Aorta (tissue), 5 donors: ENCODE results near the gene DYSF. TPM values are rescaled to one million over a fixed set of nuclear protein-coding genes. Genes with fewer than 3 reads are reported as not detected.
"Not testable (repeated sequence)": the region's sequence is repeated elsewhere in the genome, so short reads cannot be mapped to it uniquely, and the experiment has no call there.

ENCODE experiments used
- ATAC-seq: fragments of 200-7000 bp; cut with Tn5 transposase; one replicate; pipeline ENCODE4 v1.9.1; 2022; ENCODE audit warnings: moderate library complexity; ENCODE audit not compliant: low FRiP score
- DNase-seq, 2 donors: peaks; one replicate each; pipeline ENCODE4 v3.0.0-alpha.2; 2020
- H3K27ac ChIP-seq, 2 donors: one replicate each; pipeline ENCODE4 v1.5.1; 2013; ENCODE audit warnings: low read length in 2 of 2, mild to moderate bottlenecking in 2 of 2, moderate library complexity in 2 of 2, control low read depth in 1 of 2, inconsistent platforms in 1 of 2, low read depth in 1 of 2
- H3K27me3 ChIP-seq, 2 donors: one replicate each; pipeline ENCODE4 v1.6.1; 2013; ENCODE audit warnings: control low read depth in 1 of 2, low read length in 1 of 2, mild to moderate bottlenecking in 1 of 2, moderate library complexity in 1 of 2; ENCODE audit not compliant: insufficient read depth in 2 of 2, control insufficient read depth in 1 of 2
- H3K36me3 ChIP-seq, 2 donors: one replicate each; pipeline ENCODE4 v1.6.1; 2013; ENCODE audit warnings: control low read depth in 1 of 2, low read length in 1 of 2, mild to moderate bottlenecking in 1 of 2; ENCODE audit not compliant: insufficient read depth in 2 of 2, control insufficient read depth in 1 of 2
- H3K4me1 ChIP-seq, 2 donors: one replicate each; pipeline ENCODE4 v1.6.1; 2013; ENCODE audit warnings: low read length in 2 of 2, control low read depth in 1 of 2, mild to moderate bottlenecking in 1 of 2, moderate library complexity in 1 of 2; ENCODE audit not compliant: insufficient read depth in 2 of 2, control insufficient read depth in 1 of 2
- H3K4me3 ChIP-seq, 2 donors: one replicate each; pipeline ENCODE4 v1.5.1; 2013; ENCODE audit warnings: low read length in 2 of 2, control low read depth in 1 of 2, mild to moderate bottlenecking in 1 of 2
- H3K9me3 ChIP-seq: one replicate; pipeline ENCODE4 v1.6.1; 2013; ENCODE audit warnings: mild to moderate bottlenecking, low read length; ENCODE audit not compliant: control insufficient read depth
- WGBS, 2 donors: extraction: QIAGEN DNeasy Blood & Tissue Kit; methylation state at CpG; one replicate each; pipeline ENCODE4 v1.1.7; 2013; 5-methylcytosine and 5-hydroxymethylcytosine counted together
- intact Hi-C, 2 donors: fragments of 100-400 bp; cut with DNase I; formaldehyde crosslinking; loops; one replicate each; pipeline versions ENCODE4 v1.14.2 to v1.15.0; 2022
- polyA plus RNA-seq, 2 donors: library from polyadenylated mRNA; stranded (reverse); fragments of 200-250 nt; gene quantifications; one replicate each; pipeline ENCODE4 v1.2.3, GENCODE V29; 2013
- total RNA-seq, 2 donors: library from RNA; stranded (reverse); fragmentation: NEBNext Ultra II Directional; extraction: Animal tissue kit (Norgen Biotek cat#: 25700); gene quantifications; one replicate each; pipeline ENCODE4 v1.2.1, GENCODE V29; 2021
- donor health status: healthy with polysubstance abuse.
- donor health status: Bipolar disorder and iron deficiency.
- donor health status: DM: no; HTN: no; CAD: no.
- donor health status: DM: no; HTN: no; CAD: no.
- donor health status: DM: yes; HTN: yes; CAD: no.

The DYSF gene
- total and polyA plus RNA-seq, 4 donors, result 3.1 to 28.8 (median 17.5) TPM

DNA sequence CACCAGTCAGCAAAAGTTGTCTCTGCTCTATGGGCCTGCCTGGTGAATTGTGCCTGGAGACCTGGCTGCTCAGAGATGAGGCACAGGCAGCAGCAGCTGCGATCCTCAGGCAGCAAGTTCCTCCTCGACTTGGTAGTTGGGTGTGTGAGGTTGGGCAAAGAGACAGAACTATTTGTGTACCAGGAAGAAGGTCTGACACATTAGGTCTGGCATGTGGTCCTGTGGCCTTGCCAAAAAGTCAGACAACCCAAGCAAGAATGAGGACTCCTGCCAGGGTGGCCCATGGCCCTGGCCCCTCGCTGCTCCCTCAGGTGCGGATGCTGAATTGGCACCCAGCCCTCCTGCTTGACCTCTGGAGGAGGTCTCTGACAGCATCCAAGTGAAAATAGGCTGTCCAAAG, 192.7 kb downstream of the DYSF start:
- ATAC-seq (peak; percentile 60), DNase-seq (peak; percentile 85 to 89)
- Histone ChIP-seq H3K4me3 (no peak overlapping the region), H3K9me3 (no peaks in the 10 kb centered on the region), H3K27ac (peak overlapping the region in 1 of 2 donors; percentile 49), H3K36me3 (no peaks in the 10 kb centered on the region), H3K27me3 (no peaks in the 10 kb centered on the region), H3K4me1 (peaks cover 3% of the 10 kb centered on the region in 2 donors)
- intact Hi-C loops, result loop anchor here in 1 of 2 donors (5.0 kb wide), 1 partner anchor 56 kb away; no protein-coding TSS in a partner anchor
- 5 to 7% methylated on average over 4 of the region's 4 CpGs for WGBS, 2 donors

DNA sequence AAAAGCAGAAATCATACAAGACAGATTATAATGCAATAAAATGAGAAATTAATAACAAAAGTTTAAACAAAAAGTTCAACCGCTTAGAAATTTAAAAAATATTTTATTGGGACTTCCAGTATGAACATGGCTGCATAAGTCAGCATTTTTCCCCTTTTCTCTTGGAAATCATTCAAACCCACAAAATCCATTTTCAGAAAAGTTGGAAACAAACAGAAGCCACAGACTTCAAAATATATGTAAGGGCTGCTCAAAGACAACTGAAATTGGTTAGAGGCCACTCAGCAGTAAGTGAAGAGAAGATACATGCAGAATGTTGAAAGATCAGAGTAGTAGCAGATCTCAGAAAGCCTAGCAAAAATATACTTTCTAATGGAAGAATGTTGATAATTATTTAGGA, 194.0 kb downstream of the DYSF start:
- H3K27me3 ChIP-seq, result no peaks in the 10 kb centered on the region
- intact Hi-C loops, result loop anchor here in 1 of 2 donors (5.0 kb wide), 1 partner anchor 55 kb away; no protein-coding TSS in a partner anchor
- WGBS, 2 donors, result 94 to 100% methylated on average over 1 of the region's 1 CpG

DNA sequence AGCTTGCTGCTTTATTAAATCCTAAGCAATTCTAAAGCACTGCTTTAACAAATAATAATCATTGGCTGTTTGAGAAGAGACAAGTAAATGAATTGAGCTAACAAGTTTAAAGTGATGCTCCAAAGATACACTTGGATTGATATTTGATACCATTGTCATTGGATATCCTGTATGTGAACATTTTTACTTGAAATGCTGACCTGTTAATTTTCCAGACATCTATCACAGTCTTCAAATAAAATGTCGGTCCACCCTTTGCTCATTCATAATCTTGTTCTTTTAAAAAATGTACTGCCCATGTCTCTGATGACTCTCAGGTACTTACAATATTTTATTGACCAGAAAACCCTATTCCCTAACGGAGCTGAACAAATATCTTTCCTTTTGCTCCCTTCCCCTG, 202.1 kb downstream of the DYSF start:
- 91% methylated on average over 2 of the region's 2 CpGs for WGBS, 2 donors
- Histone ChIP-seq H3K4me1 (no peaks in the 10 kb centered on the region), H3K36me3 (no peaks in the 10 kb centered on the region), H3K4me3 (no peak overlapping the region), H3K27ac (no peak overlapping the region), H3K9me3 (no peaks in the 10 kb centered on the region), H3K27me3 (no peaks in the 10 kb centered on the region)
- ATAC-seq, result no peak
- intact Hi-C loops, result no loop called here
- no peak for DNase-seq

More for the DNA sequence above, 194.0 kb downstream of the DYSF start:
- Histone ChIP-seq H3K4me3 (no peak overlapping the region), H3K27ac (no peak overlapping the region), H3K9me3 (no peaks in the 10 kb centered on the region), H3K4me1 (peaks cover 3% of the 10 kb centered on the region in 2 donors), H3K36me3 (no peaks in the 10 kb centered on the region)
- ATAC-seq (no peak), DNase-seq (no peak)

DNA sequence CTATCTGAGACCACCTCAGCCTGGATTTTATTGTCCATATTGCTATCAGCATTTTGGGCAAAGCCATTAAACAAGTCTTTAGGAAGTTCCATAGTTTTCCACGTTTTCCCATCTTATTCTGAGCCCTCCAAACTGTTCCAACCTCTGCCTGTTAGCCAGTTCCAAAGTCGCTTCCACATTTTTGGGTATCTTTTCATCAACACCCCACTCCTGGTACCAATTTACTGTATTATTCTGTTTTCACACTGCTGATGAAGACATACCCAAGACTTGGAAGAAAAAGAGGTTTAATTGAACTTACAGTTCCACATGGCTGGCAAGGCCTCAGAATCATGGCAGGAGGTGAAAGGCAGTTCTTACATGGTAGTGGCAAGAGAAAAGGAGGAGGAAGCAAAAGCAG, 204.9 kb downstream of the DYSF start:
- H3K36me3 ChIP-seq, DNase-seq, H3K4me1 ChIP-seq, ATAC-seq, H3K4me3 ChIP-seq, H3K27me3 ChIP-seq, H3K9me3 ChIP-seq, intact Hi-C loops, H3K27ac ChIP-seq: not testable (repeated sequence)
- WGBS, 2 donors, result 67 to 68% methylated on average over 2 of the region's 2 CpGs

DNA sequence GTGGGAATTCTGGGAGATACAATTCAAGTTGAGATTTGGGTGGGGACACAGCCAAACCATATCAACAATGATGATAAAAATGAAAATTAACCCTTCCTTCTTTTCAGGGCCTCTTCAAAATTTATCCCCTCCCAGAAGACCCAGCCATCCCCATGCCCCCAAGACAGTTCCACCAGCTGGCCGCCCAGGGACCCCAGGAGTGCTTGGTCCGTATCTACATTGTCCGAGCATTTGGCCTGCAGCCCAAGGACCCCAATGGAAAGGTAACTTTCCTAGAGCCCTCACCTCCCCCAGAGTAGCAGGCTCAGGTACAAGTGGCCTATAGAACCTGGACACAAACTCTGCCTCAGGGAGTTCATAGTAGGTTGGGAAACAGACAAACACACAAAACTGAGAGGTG, 205.4 kb downstream of the DYSF start:
- no peak overlapping the region for H3K27ac ChIP-seq
- intact Hi-C loops, result no loop called here
- WGBS, 2 donors, result 97 to 98% methylated on average over 3 of the region's 3 CpGs
- DNase-seq (no peak), ATAC-seq (no peak)
- no peaks in the 10 kb centered on the region for H3K36me3 ChIP-seq
- H3K4me3 ChIP-seq, result no peak overlapping the region
- no peaks in the 10 kb centered on the region for H3K9me3 ChIP-seq
- H3K4me1 ChIP-seq, result no peaks in the 10 kb centered on the region
- H3K27me3 ChIP-seq, result no peaks in the 10 kb centered on the region

DNA sequence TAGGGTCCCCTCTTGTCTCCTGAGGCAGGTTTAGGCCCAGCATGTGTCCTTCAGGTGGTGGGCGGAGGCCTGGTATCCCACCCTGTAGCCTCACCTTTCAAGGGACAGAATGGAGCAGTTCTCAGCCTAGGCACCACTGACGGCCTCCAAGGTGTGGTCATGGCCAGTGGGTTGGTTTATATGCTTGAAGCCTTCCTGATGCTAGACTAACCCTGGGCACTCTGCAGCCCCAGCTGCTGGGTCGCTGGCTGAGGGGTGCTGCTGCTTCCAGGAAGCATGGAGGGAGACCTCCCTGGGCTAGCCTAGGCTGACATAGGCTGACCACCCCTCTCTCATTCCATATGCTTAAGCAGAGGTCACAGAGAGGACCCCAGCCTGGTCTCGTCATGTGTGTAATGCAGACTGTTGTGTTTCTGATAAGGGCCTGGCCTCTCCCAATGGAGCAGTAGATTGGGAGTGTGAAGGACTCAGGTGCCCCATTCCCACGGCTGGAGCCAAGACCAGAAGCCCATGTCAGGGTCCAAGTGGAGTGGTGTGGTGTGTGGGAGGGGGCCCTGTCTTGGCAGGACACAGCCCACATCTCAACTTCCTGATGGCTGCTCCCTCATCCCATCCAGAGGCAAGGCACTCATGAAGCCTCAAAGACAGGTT, 206.6 kb downstream of the DYSF start:
- DNase-seq, result peak in 1 of 2 donors; percentile 33
- Histone ChIP-seq H3K4me3 (no peak overlapping the region), H3K27ac (no peak overlapping the region), H3K9me3 (no peaks in the 10 kb centered on the region), H3K36me3 (no peaks in the 10 kb centered on the region), H3K4me1 (no peaks in the 10 kb centered on the region), H3K27me3 (no peaks in the 10 kb centered on the region)
- WGBS, 2 donors, result 75 to 82% methylated on average over 5 of the region's 5 CpGs
- no peak for ATAC-seq
- intact Hi-C loops, result no loop called here

DNA sequence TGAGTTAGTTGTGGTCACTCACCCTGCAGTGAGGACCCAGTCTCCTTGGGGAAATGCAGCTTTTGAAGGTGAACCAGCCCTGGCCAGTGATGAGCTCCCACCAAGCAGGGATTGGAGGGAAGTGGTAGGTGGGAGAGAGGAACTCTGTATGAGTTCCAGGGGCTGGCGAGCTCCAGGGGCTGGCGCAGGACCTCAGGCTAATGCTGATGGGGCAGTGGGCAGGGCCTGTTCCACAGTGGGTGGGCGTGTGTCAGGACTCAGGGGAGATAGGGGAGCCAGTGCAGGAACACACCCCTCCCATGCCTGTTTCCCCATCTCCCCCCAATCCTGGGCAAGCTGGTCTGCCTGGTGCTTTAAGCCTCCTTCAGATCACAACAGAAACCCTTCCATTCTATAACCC, 208.4 kb downstream of the DYSF start:
- Histone ChIP-seq H3K27ac (no peak overlapping the region), H3K4me1 (no peaks in the 10 kb centered on the region), H3K36me3 (no peaks in the 10 kb centered on the region), H3K4me3 (no peak overlapping the region), H3K9me3 (no peaks in the 10 kb centered on the region), H3K27me3 (no peaks in the 10 kb centered on the region)
- no peak for ATAC-seq
- peak in 1 of 2 donors; percentile 70 for DNase-seq
- 83 to 89% methylated on average over 3 of the region's 3 CpGs for whole genome bisulfite sequencing, 2 donors
- intact Hi-C loops, result no loop called here

DNA sequence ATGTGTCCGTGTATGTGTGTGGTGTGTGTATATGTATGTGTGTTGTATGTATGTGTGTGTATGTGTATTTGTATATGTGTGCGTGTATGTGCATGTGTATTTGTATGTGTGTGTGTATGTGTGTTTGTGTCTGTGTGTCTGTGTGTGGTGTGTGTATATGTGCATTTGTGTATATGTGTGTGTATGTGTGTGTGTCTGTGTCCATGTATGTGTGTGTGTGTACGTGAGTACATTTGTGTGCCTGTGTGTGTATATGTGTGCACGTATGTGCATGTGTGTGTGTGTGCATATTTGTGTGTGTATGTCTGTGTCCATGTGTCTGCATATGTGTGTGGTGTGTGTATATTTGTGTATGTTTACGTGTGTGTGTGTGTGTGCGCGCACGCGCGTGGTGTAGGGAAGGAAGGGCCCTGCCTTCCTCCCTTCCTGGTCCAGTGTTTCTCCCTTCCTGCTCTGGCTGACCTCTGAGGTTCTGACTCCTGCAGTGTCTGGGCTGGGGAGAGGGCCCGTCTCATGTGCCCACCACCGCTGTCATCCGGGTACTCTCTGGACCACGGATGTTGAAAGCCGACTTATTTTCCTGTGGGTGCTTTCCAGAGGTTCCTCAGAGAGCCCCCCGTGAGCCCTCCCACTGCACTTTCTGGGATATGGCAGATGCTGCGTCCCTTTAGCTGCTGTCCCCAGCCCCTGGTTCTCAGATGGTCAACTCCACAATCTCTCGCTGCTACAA, 209.5 kb downstream of the DYSF start:
- Histone ChIP-seq H3K4me3 (no peak overlapping the region), H3K4me1 (no peaks in the 10 kb centered on the region), H3K27me3 (no peaks in the 10 kb centered on the region), H3K36me3 (no peaks in the 10 kb centered on the region), H3K27ac (no peak overlapping the region), H3K9me3 (no peaks in the 10 kb centered on the region)
- no peak for ATAC-seq
- DNase-seq, result peak in 1 of 2 donors; percentile 55
- intact Hi-C loops, result no loop called here
- WGBS, 2 donors, result 93 to 94% methylated on average over 18 of the region's 18 CpGs

DNA sequence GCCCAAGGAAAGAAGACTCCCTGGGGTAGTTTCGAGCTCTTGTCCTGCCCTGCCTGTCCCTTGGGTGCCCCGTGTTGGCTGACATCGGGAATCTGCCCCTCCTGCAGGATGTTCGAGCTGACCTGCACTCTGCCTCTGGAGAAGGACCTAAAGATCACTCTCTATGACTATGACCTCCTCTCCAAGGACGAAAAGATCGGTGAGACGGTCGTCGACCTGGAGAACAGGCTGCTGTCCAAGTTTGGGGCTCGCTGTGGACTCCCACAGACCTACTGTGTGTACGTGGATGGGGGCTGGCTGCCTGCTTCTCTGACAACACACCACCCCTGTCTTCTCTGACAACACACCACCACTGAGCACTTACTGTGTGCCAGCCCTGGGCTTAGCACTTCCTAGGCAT, 210.8 kb downstream of the DYSF start:
- Histone ChIP-seq H3K9me3 (no peaks in the 10 kb centered on the region), H3K4me1 (no peaks in the 10 kb centered on the region), H3K27ac (no peak overlapping the region), H3K27me3 (no peaks in the 10 kb centered on the region), H3K36me3 (no peaks in the 10 kb centered on the region), H3K4me3 (no peak overlapping the region)
- peak in 1 of 2 donors; percentile 53 for DNase-seq
- intact Hi-C loops, result no loop called here
- 88 to 89% methylated on average over 11 of the region's 11 CpGs for WGBS, 2 donors
- ATAC-seq, result no peak
